SK-N-SH (cell line): Measurements from ENCODE around the gene NTNG2. TPM values are rescaled to one million over a fixed set of nuclear protein-coding genes. Genes with fewer than 3 reads are reported as not detected.

ENCODE experiments used
- CTCF ChIA-PET: fragments of 300-600, 350-600 bp; formaldehyde crosslinking; extraction: SDS; loops from one replicate; lab custom pipeline; 2021; lab: Yijun Ruan, JAX
- POLR2A ChIA-PET: fragments of 350-600 bp; sonication (Branson Sonifier 250); formaldehyde crosslinking; extraction: SDS; loops from one replicate; lab custom pipeline; 2020; ENCODE audit warnings: antibody characterized with exemption, inconsistent platforms; lab: Yijun Ruan, JAX
- DNase-seq: peaks from one replicate; pipeline ENCODE4 v3.0.0; 2012
- H2AFZ ChIP-seq: fragments of 200-600 bp; sonication (generic); 2 replicates; pipeline ENCODE4 v1.8.1; 2016; ENCODE audit warnings: antibody characterized with exemption, mild to moderate bottlenecking, low read depth
- H3F3A ChIP-seq: fragments of 200-600 bp; sonication (generic); replicated peaks from 2 replicates; pipeline ENCODE3; 2016; ENCODE audit warnings: antibody characterized with exemption, mild to moderate bottlenecking; ENCODE audit not compliant: insufficient read depth
- H3K27ac ChIP-seq, 2 experiments: fragments of 200-500 bp in 1 of 2; fragments of 200-600 bp in 1 of 2; sonication (Bioruptor generic) in 1 of 2; sonication (generic), shearing (Covaris generic) in 1 of 2; 2 replicates each; pipeline versions ENCODE4 v1.5.1 to v1.6.1; 2014 to 2016; ENCODE audit warnings: low read depth in 2 of 2, inconsistent platforms in 1 of 2, low read length in 1 of 2, mild to moderate bottlenecking in 1 of 2, mixed read lengths in 1 of 2
- H3K27me3 ChIP-seq: fragments of 200-600 bp; sonication (generic), shearing (Covaris generic); 2 replicates; pipeline ENCODE4 v1.6.1; 2016; ENCODE audit warnings: mixed run types; ENCODE audit not compliant: insufficient read depth
- H3K36me3 ChIP-seq, 2 experiments: fragments of 200-500 bp in 1 of 2; fragments of 200-600 bp in 1 of 2; sonication (Bioruptor generic) in 1 of 2; sonication (generic) in 1 of 2; replicated peaks in 1 of 2; 2 replicates each; pipeline versions ENCODE3 to v1.5.1; 2014 to 2016; ENCODE audit warnings: low read length in 1 of 2, mild to moderate bottlenecking in 1 of 2; ENCODE audit not compliant: insufficient read depth in 2 of 2, control insufficient read depth in 1 of 2
- H3K4me1 ChIP-seq, 2 experiments: fragments of 200-500 bp in 1 of 2; fragments of 200-600 bp in 1 of 2; sonication (Bioruptor generic) in 1 of 2; sonication (generic), shearing (Covaris generic) in 1 of 2; 2 replicates each; pipeline versions ENCODE4 v1.5.1 to v1.6.1; 2014 to 2016; ENCODE audit warnings: low read depth in 1 of 2, low read length in 1 of 2, mixed run types in 1 of 2; ENCODE audit not compliant: insufficient read depth in 2 of 2, control insufficient read depth in 1 of 2
- H3K4me2 ChIP-seq: fragments of 200-600 bp; sonication (generic), shearing (Covaris generic); 2 replicates; pipeline ENCODE4 v1.6.1; 2017; ENCODE audit warnings: mixed run types
- H3K4me3 ChIP-seq, 2 experiments: fragments of 200-500 bp in 1 of 2; fragments of 200-600 bp in 1 of 2; sonication (Bioruptor generic) in 1 of 2; sonication (generic), shearing (Covaris generic) in 1 of 2; 2 replicates each; pipeline versions ENCODE4 v1.5.1 to v1.8.1; 2014 to 2016; ENCODE audit warnings: low read depth in 2 of 2, inconsistent platforms in 1 of 2, low read length in 1 of 2, mild to moderate bottlenecking in 1 of 2, mixed read lengths in 1 of 2, moderate library complexity in 1 of 2
- H3K79me2 ChIP-seq: fragments of 200-600 bp; sonication (generic); 2 replicates; pipeline ENCODE4 v1.8.1; 2017; ENCODE audit warnings: mild to moderate bottlenecking; ENCODE audit not compliant: insufficient read depth
- H3K9ac ChIP-seq: fragments of 200-600 bp; sonication (generic); 2 replicates; pipeline ENCODE4 v1.6.1; 2017; ENCODE audit warnings: mixed run types
- H3K9me2 ChIP-seq: fragments of 200-600 bp; sonication (generic); 2 replicates; pipeline ENCODE4 v1.6.1; 2017; ENCODE audit warnings: mixed run types
- H3K9me3 ChIP-seq: fragments of 200-600 bp; sonication (generic); 2 replicates; pipeline ENCODE4 v1.6.1; 2017; ENCODE audit warnings: mixed run types, mild to moderate bottlenecking, moderate library complexity
- H4K20me1 ChIP-seq: fragments of 200-600 bp; sonication (generic); 2 replicates; pipeline ENCODE4 v1.6.1; 2017; ENCODE audit warnings: mild to moderate bottlenecking, mixed run types; ENCODE audit not compliant: insufficient read depth
- CTCF ChIP-seq: fragments of 200-600 bp; sonication (generic); IDR thresholded peaks from 2 replicates; pipeline ENCODE4 v1.6.1; 2017; ENCODE audit warnings: antibody characterized with exemption, mild to moderate bottlenecking, moderate library complexity
- ELF1 ChIP-seq: IDR thresholded peaks from 2 replicates; pipeline ENCODE4 v1.4.0; 2012
- IRF3 ChIP-seq: fragments of 150-350 bp; IDR thresholded peaks from 2 replicates; pipeline ENCODE4 v1.6.1; 2016; ENCODE audit warnings: mild to moderate bottlenecking, low read depth, low read length
- JUND ChIP-seq: IDR thresholded peaks from 2 replicates; pipeline ENCODE4 v1.4.0; 2012
- MEF2A ChIP-seq: IDR thresholded peaks from 2 replicates; pipeline ENCODE4 v1.4.0; 2012; ENCODE audit warnings: low read depth, borderline replicate concordance
- NFIC ChIP-seq: IDR thresholded peaks from 2 replicates; pipeline ENCODE4 v1.4.0; 2012; ENCODE audit warnings: borderline replicate concordance
- RAD21 ChIP-seq: IDR thresholded peaks from 2 replicates; pipeline ENCODE4 v1.6.1; 2012; ENCODE audit warnings: mild to moderate bottlenecking, low read length
- RFX5 ChIP-seq: IDR thresholded peaks from 2 replicates; pipeline ENCODE4 v1.6.1; 2012; ENCODE audit warnings: mild to moderate bottlenecking, improper control_type of control experiment, low read length
- RXRA ChIP-seq: IDR thresholded peaks from 2 replicates; pipeline ENCODE4 v1.4.0; 2012; ENCODE audit warnings: low read depth, mild to moderate bottlenecking, borderline replicate concordance
- TAF1 ChIP-seq: IDR thresholded peaks from 2 replicates; pipeline ENCODE4 v1.6.1; 2012; ENCODE audit warnings: low read depth, mild to moderate bottlenecking, low read length, moderate library complexity, borderline replicate concordance
- TCF12 ChIP-seq: IDR thresholded peaks from 2 replicates; pipeline ENCODE4 v1.4.0; 2012
- USF2 ChIP-seq: fragments of 150-350 bp; IDR thresholded peaks from 2 replicates; pipeline ENCODE4 v1.6.1; 2017; ENCODE audit warnings: antibody characterized with exemption, low read length, low read depth, borderline replicate concordance
- WGBS: methylation state at CpG from one replicate; pipeline ENCODE4 v1.1.6; 2017; ENCODE audit warnings: low lambda C conversion rate; 5-methylcytosine and 5-hydroxymethylcytosine counted together
- polyA plus RNA-seq, 3 experiments: library from polyadenylated mRNA; depleted of rRNA; stranded (reverse); fragments of >200 nt; gene quantifications; 2 replicates each; pipeline ENCODE4 v1.2.3, GENCODE V29; 2012

NTNG2 gene
- polyA plus RNA-seq, 1 of the 3 experiments (the other 2 are of a cell fraction): 6.1 TPM

GRCh38 chr9:132146575-132146974 lies 15.3 kb upstream of the NTNG2 start:
- no peak overlapping the region for H3K9ac ChIP-seq
- no peak overlapping the region for H3K4me2 ChIP-seq
- no peaks in the 10 kb centered on the region for H3K9me3 ChIP-seq
- TF ChIP-seq JUND: no peak
- TF ChIP-seq RXRA: no peak
- TF ChIP-seq ELF1: no peak
- TF ChIP-seq CTCF: no peak
- no peak for TF ChIP-seq MEF2A
- no peak for TF ChIP-seq TAF1
- no peak for TF ChIP-seq NFIC
- no peak for TF ChIP-seq IRF3
- TF ChIP-seq RAD21: no peak
- TF ChIP-seq USF2: no peak
- TF ChIP-seq RFX5: no peak
- TF ChIP-seq TCF12: no peak
- TF ChIP-seq, all 33 proteins: peak for 0
- H3K79me2 ChIP-seq: no peaks in the 10 kb centered on the region
- no peak overlapping the region for H3K27ac ChIP-seq
- H3K4me1 ChIP-seq: peaks cover 0 to 12% of the 10 kb centered on the region in 2 experiments; a peak in 1 of 4 replicates
- H3K9me2 ChIP-seq: no peaks in the 10 kb centered on the region
- H3K4me3 ChIP-seq: no peak overlapping the region
- H3K27me3 ChIP-seq: peaks cover 6% of the 10 kb centered on the region; the same call in 1 of the 2 replicates
- H3K36me3 ChIP-seq: no peaks in the 10 kb centered on the region
- ChIA-PET CTCF (no interaction called here), POLR2A (no interaction called here)
- no peaks in the 10 kb centered on the region for H4K20me1 ChIP-seq
- H2AFZ ChIP-seq: no peak overlapping the region
- WGBS: 87% methylated on average over 13 of the region's 13 CpGs
- no peak for DNase-seq
- H3F3A ChIP-seq: no peaks in the 10 kb centered on the region

- Histone ChIP-seq H3K9me2 (no peaks in the 10 kb centered on the region), H3K4me1 (peaks cover 0 to 12% of the 10 kb centered on the region in 2 experiments; a peak in 1 of 4 replicates), H3K36me3 (no peaks in the 10 kb centered on the region), H3F3A (no peaks in the 10 kb centered on the region), H2AFZ (no peak overlapping the region), H3K4me2 (no peak overlapping the region), H3K27me3 (no peaks in the 10 kb centered on the region), H4K20me1 (no peaks in the 10 kb centered on the region), H3K9me3 (no peaks in the 10 kb centered on the region), H3K4me3 (no peak overlapping the region), H3K9ac (no peak overlapping the region), H3K27ac (no peak overlapping the region), H3K79me2 (no peaks in the 10 kb centered on the region)
- TF ChIP-seq USF2: no peak
- TF ChIP-seq JUND: no peak
- WGBS: 74% methylated on average over 4 of the region's 4 CpGs
- CTCF ChIA-PET: no interaction called here
- no peak for DNase-seq
- POLR2A ChIA-PET: no interaction called here
Observed at GRCh38 chr9:132147331-132147730, 14.5 kb upstream of the NTNG2 start.
